SU-DHL-6 (cell line): Measurements from ENCODE around the gene STK33.

Experiments
- CTCF ChIP-seq: fragments of 200-600 bp; sonication (generic); IDR thresholded peaks from one replicate; pipeline ENCODE4 v1.5.1; 2017; ENCODE audit warnings: antibody characterized with exemption, mild to moderate bottlenecking, low read length, moderate library complexity; ENCODE audit not compliant: insufficient read depth, poor library complexity, severe bottlenecking
- EZH2phosphoT487 ChIP-seq: fragments of 200-600 bp; sonication (generic), shearing (Covaris generic); conservative IDR thresholded peaks from 2 replicates; pipeline ENCODE4 v1.6.1; 2018; ENCODE audit warnings: mild to moderate bottlenecking, antibody characterized with exemption, low read length, moderate library complexity, mixed read lengths

GRCh38 chr11:8640267-8640906 lies 46.4 kb upstream of the STK33 start:
- TF ChIP-seq CTCF: no peak
- no peak for TF ChIP-seq EZH2phosphoT487
